ENCODE measurements around the gene TNNT3.

Gene TNNT3

DNA sequence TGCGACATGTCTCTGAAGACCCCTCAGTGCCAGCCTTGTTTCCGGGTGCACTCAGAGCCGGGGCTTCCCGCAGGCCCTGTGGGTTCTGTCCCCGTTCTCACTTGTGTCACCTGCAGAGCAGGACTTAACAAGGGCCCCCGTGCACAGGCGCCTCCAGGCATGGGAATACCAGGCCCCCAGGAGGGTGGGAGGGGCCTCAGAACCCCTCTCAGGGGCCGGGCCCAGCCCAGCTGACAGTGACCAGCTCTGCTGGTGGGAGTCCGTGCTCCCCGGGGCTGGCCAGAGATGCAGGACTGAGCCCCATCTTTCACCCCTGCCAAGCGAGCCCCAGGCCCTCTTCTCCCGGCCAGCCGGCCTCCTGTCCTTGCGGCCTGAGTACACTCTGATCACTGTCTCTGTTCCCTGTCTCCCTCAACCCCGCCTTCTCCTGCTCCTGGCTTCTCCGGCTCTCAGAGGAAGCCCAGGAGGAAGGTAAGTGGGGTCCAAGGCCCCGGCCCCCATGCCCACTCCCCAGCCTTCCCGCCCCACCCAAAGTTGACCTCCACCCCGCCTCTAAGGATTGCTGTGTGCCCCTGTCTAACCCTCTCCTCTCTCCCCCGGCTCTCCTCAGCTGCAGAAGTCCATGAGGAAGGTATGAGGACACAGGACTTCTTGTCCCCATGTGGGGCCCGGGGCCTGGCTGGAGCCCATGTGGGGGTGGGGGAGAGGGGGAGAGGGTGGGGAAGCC, 5.3 kb downstream of the TNNT3 start (continued):
- TF ChIP-seq, protein P1, sequence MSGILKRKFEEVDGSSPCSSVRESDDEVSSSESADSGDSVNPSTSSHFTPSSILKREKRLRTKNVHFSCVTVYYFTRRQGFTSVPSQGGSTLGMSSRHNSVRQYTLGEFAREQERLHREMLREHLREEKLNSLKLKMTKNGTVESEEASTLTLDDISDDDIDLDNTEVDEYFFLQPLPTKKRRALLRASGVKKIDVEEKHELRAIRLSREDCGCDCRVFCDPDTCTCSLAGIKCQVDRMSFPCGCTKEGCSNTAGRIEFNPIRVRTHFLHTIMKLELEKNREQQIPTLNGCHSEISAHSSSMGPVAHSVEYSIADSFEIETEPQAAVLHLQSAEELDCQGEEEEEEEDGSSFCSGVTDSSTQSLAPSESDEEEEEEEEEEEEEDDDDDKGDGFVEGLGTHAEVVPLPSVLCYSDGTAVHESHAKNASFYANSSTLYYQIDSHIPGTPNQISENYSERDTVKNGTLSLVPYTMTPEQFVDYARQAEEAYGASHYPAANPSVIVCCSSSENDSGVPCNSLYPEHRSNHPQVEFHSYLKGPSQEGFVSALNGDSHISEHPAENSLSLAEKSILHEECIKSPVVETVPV (CRISPR knock-in tag; IDR thresholded peaks at IDR 0.05) = no peak
- TF ChIP-seq TOX (CRISPR knock-in tag; IDR thresholded peaks at IDR 0.05; ENCODE audit: borderline replicate concordance) = no peak

DNA sequence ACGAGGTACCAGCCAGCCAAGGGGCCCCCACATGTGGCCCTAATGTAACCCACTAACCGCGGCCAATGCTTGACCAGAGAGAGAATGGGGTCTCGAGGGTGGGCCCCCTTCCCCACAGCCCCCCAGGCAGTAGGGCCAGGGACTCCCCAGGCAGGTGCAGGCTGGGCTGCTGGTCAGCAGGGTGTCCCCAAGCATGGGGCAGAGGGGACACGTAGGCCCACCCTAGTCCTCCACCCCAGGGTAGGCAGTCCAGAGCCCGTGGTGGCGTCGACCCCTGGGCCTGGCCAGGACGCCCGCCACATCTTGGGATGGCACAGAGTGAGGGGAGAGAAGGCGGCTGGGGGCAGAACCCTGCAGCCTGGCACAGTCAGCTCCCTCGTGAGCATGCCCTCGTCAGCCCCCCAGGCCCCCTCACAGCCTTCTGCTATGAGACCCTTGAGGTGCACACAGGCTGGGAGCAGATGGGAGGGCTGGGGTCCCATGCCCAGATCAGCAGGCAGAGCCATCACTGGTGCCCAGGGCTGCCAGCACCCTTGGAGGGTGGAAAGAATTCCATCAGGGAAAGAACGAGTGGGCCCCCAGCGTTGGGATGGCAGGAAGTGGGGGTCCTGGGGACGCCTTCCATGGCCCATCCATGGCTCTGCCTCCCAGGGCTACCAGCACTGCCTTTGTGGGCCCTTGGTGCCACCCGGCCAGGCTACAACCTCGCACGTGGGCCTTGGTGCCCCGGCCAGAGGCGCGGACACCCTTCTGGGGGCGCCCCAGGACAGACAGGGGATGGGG, 6.1 kb downstream of the TNNT3 start:
- ATAC-seq = no peak
- TF ChIP-seq, protein P2, sequence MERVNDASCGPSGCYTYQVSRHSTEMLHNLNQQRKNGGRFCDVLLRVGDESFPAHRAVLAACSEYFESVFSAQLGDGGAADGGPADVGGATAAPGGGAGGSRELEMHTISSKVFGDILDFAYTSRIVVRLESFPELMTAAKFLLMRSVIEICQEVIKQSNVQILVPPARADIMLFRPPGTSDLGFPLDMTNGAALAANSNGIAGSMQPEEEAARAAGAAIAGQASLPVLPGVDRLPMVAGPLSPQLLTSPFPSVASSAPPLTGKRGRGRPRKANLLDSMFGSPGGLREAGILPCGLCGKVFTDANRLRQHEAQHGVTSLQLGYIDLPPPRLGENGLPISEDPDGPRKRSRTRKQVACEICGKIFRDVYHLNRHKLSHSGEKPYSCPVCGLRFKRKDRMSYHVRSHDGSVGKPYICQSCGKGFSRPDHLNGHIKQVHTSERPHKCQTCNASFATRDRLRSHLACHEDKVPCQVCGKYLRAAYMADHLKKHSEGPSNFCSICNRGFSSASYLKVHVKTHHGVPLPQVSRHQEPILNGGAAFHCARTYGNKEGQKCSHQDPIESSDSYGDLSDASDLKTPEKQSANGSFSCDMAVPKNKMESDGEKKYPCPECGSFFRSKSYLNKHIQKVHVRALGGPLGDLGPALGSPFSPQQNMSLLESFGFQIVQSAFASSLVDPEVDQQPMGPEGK (CRISPR knock-in tag; IDR thresholded peaks at IDR 0.05; ENCODE audit: borderline replicate concordance) = no peak
- TF ChIP-seq ZFP3 (CRISPR knock-in tag; IDR thresholded peaks at IDR 0.05) (no peak), ZNF70 (CRISPR knock-in tag; IDR thresholded peaks at IDR 0.05) (no peak), ZNF8 (CRISPR knock-in tag; IDR thresholded peaks at IDR 0.05) (no peak), ARNTL (CRISPR knock-in tag; IDR thresholded peaks at IDR 0.05; ENCODE audit: borderline replicate concordance, low read depth) (no peak), ESRRG (CRISPR knock-in tag; IDR thresholded peaks at IDR 0.05) (no peak)
- TF ChIP-seq, protein P1 (CRISPR knock-in tag; IDR thresholded peaks at IDR 0.05) = no peak
- TF ChIP-seq, protein P3, sequence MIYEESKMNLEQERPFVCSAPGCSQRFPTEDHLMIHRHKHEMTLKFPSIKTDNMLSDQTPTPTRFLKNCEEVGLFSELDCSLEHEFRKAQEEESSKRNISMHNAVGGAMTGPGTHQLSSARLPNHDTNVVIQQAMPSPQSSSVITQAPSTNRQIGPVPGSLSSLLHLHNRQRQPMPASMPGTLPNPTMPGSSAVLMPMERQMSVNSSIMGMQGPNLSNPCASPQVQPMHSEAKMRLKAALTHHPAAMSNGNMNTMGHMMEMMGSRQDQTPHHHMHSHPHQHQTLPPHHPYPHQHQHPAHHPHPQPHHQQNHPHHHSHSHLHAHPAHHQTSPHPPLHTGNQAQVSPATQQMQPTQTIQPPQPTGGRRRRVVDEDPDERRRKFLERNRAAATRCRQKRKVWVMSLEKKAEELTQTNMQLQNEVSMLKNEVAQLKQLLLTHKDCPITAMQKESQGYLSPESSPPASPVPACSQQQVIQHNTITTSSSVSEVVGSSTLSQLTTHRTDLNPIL (CRISPR knock-in tag; IDR thresholded peaks at IDR 0.05; ENCODE audit: low read depth) = no peak
- TF ChIP-seq, protein P4, sequence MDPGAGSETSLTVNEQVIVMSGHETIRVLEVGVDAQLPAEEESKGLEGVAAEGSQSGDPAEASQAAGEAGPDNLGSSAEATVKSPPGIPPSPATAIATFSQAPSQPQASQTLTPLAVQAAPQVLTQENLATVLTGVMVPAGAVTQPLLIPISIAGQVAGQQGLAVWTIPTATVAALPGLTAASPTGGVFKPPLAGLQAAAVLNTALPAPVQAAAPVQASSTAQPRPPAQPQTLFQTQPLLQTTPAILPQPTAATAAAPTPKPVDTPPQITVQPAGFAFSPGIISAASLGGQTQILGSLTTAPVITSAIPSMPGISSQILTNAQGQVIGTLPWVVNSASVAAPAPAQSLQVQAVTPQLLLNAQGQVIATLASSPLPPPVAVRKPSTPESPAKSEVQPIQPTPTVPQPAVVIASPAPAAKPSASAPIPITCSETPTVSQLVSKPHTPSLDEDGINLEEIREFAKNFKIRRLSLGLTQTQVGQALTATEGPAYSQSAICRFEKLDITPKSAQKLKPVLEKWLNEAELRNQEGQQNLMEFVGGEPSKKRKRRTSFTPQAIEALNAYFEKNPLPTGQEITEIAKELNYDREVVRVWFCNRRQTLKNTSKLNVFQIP (CRISPR knock-in tag; IDR thresholded peaks at IDR 0.05; ENCODE audit: borderline replicate concordance, low read depth) = no peak

DNA sequence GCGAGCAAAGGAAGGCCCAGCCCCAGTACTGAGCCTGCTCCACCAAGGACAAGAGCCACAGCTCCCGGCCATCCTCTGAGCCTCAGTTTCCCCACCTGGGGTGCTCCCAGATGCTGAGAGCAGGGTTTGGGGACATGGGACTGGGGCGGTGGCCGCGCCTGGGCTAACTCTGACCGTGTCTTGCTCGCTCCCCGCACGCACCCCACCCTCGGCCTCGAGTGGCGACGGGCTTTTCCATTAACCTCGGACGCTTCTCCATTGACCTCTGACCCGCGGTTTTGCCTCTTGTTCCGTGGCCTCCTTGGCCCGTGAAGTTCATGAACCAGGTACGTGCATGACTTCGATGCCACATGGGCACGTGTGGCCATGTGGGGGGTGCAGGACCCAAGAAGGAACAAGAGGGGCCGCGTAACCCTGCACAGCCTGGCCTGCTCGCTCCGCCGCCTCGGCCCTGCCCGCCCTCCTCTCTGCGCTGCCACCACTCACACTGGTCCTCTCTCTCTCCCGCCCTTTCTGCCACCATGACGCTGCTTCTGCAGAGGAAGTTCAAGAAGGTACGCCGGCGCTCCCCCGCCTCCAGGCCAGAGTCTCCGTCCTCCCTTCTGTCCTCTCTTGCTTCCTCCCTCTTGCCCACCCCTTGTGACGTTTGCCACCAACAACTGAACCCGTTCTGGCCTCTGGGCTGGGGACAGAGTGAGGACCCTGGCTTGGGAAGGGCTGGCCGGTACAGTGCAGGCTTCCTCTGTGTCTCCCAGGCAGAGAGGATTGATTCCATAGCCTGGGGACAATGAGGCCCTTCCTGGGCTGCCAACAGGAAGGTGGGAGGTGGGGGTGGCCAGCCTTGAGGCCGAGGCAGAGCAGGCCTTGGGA, 6.9 kb downstream of the TNNT3 start:
- TF ChIP-seq ISL1 (CRISPR knock-in tag; IDR thresholded peaks at IDR 0.05) (no peak), GLIS3 (CRISPR knock-in tag; IDR thresholded peaks at IDR 0.05) (no peak), ZNF8 (CRISPR knock-in tag; IDR thresholded peaks at IDR 0.05) (no peak), RARB (CRISPR knock-in tag; IDR thresholded peaks at IDR 0.05) (no peak), CSDC2 (CRISPR knock-in tag; IDR thresholded peaks at IDR 0.05) (no peak), TCF4 (CRISPR knock-in tag; IDR thresholded peaks at IDR 0.05; ENCODE audit: borderline replicate concordance) (no peak), ZFP30 (CRISPR knock-in tag; IDR thresholded peaks at IDR 0.05) (no peak), PPARA (CRISPR knock-in tag; IDR thresholded peaks at IDR 0.05; ENCODE audit: borderline replicate concordance) (no peak), ESRRG (CRISPR knock-in tag; IDR thresholded peaks at IDR 0.05) (no peak), ZNF70 (CRISPR knock-in tag; IDR thresholded peaks at IDR 0.05) (no peak), ARNTL (CRISPR knock-in tag; IDR thresholded peaks at IDR 0.05; ENCODE audit: borderline replicate concordance, low read depth) (no peak)
- TF ChIP-seq, protein P1 (CRISPR knock-in tag; IDR thresholded peaks at IDR 0.05) = no peak
- no peak for ATAC-seq

Data from SK-N-SH treated with all-trans-retinoic acid at 6 μM for 48 hours (cell line).